Neural cell (in vitro differentiated cells): ENCODE measurements around the gene DUSP22. TPM values are rescaled to one million over a fixed set of nuclear protein-coding genes. Genes with fewer than 3 reads are reported as not detected.

ENCODE experiments used
- H2AFZ ChIP-seq: fragments of 200-600, 300-800 bp; sonication (generic), shearing (Covaris generic); 2 replicates; pipeline ENCODE4 v1.6.0; 2014; ENCODE audit warnings: low read depth, mild to moderate bottlenecking, antibody characterized with exemption, low read length, moderate library complexity
- H3F3A ChIP-seq: fragments of 200-600 bp; shearing (Covaris generic); 2 replicates; pipeline ENCODE4 v1.6.1; 2016; ENCODE audit warnings: mild to moderate bottlenecking, moderate library complexity, mixed read lengths, antibody characterized with exemption, low read length; ENCODE audit not compliant: insufficient read depth, poor library complexity, severe bottlenecking
- H3K27ac ChIP-seq: fragments of 200-600, 300-800 bp; sonication (generic), shearing (Covaris generic); 2 replicates; pipeline ENCODE4 v1.5.1; 2014; ENCODE audit warnings: mild to moderate bottlenecking, low read length, moderate library complexity
- H3K27me3 ChIP-seq: fragments of 300-800, 200-600 bp; sonication (generic), shearing (Covaris generic); 2 replicates; pipeline ENCODE4 v1.6.0; 2014; ENCODE audit warnings: mild to moderate bottlenecking, low read depth, low read length, moderate library complexity; ENCODE audit not compliant: insufficient read depth
- H3K36me3 ChIP-seq: fragments of 300-800, 200-600 bp; sonication (generic), shearing (Covaris generic); 2 replicates; pipeline ENCODE4 v1.5.1; 2014; ENCODE audit warnings: mild to moderate bottlenecking, antibody characterized with exemption, low read length, moderate library complexity; ENCODE audit not compliant: insufficient read depth
- H3K4me2 ChIP-seq: fragments of 300-800, 200-600 bp; sonication (generic), shearing (Covaris generic); 2 replicates; pipeline ENCODE4 v1.6.0; 2014; ENCODE audit warnings: mild to moderate bottlenecking, low read length
- H3K4me3 ChIP-seq: fragments of 300-800, 200-600 bp; sonication (generic), shearing (Covaris generic); 2 replicates; pipeline ENCODE4 v1.5.1; 2014; ENCODE audit warnings: mild to moderate bottlenecking, low read length, moderate library complexity
- H3K79me2 ChIP-seq: fragments of 200-600 bp; shearing (Covaris generic); replicated peaks from 2 replicates; pipeline ENCODE4 v1.6.0; 2014; ENCODE audit warnings: mild to moderate bottlenecking, low read length, moderate library complexity; ENCODE audit not compliant: insufficient read depth
- H3K9ac ChIP-seq: fragments of 300-800, 200-600 bp; sonication (generic), shearing (Covaris generic); 2 replicates; pipeline ENCODE4 v1.6.1; 2016; ENCODE audit warnings: mild to moderate bottlenecking, low read length, mixed read lengths
- H3K9me2 ChIP-seq: fragments of 200-600 bp; shearing (Covaris generic); 2 replicates; pipeline ENCODE4 v1.6.1; 2016; ENCODE audit warnings: mild to moderate bottlenecking, low read length, mixed read lengths; ENCODE audit not compliant: insufficient read depth
- H3K9me3 ChIP-seq: fragments of 200-600, 300-800 bp; sonication (generic), shearing (Covaris generic); 2 replicates; pipeline ENCODE4 v1.6.1; 2016; ENCODE audit warnings: mild to moderate bottlenecking, mixed run types, low read length, moderate library complexity, mixed read lengths
- H4K20me1 ChIP-seq: fragments of 200-600 bp; shearing (Covaris generic); 2 replicates; pipeline ENCODE4 v1.6.1; 2016; ENCODE audit warnings: mild to moderate bottlenecking, mixed run types; ENCODE audit not compliant: insufficient read depth
- CTCF ChIP-seq: fragments of 450-650 bp; IDR thresholded peaks from 2 replicates; pipeline ENCODE4 v1.5.1; 2014; ENCODE audit warnings: antibody characterized with exemption, mild to moderate bottlenecking, moderate library complexity; ENCODE audit not compliant: poor library complexity, severe bottlenecking
- EP300 ChIP-seq: fragments of 450-650 bp; conservative IDR thresholded peaks from 2 replicates; pipeline ENCODE4 v1.6.1; 2014; ENCODE audit warnings: antibody characterized with exemption, mild to moderate bottlenecking, moderate library complexity; ENCODE audit not compliant: poor library complexity, severe bottlenecking
- EZH2 ChIP-seq: fragments of 200-600, 300-800 bp; shearing (Covaris generic), sonication (generic); IDR thresholded peaks from 2 replicates; pipeline ENCODE4 v1.6.1; 2014; ENCODE audit warnings: antibody characterized with exemption, low read length, borderline replicate concordance, mild to moderate bottlenecking; ENCODE audit not compliant: insufficient read depth, poor library complexity, severe bottlenecking
- MXI1 ChIP-seq: fragments of 450-650 bp; conservative IDR thresholded peaks from 2 replicates; pipeline ENCODE4 v1.6.1; 2014; ENCODE audit warnings: antibody characterized with exemption, mild to moderate bottlenecking; ENCODE audit not compliant: poor library complexity, severe bottlenecking
- POLR2AphosphoS5 ChIP-seq: IDR thresholded peaks from 2 replicates; pipeline ENCODE4 v1.6.1; 2012
- RAD21 ChIP-seq: fragments of 450-650 bp; conservative IDR thresholded peaks from 2 replicates; pipeline ENCODE4 v1.6.1; 2014; ENCODE audit warnings: antibody characterized with exemption, mild to moderate bottlenecking, moderate library complexity
- SMC3 ChIP-seq: fragments of 450-650 bp; conservative IDR thresholded peaks from 2 replicates; pipeline ENCODE4 v1.6.1; 2014; ENCODE audit warnings: antibody characterized with exemption, mild to moderate bottlenecking, moderate library complexity; ENCODE audit not compliant: poor library complexity
- TAF1 ChIP-seq: IDR thresholded peaks from 2 replicates; pipeline ENCODE4 v1.6.1; 2012; ENCODE audit warnings: low read depth
- polyA plus RNA-seq: library from polyadenylated mRNA; depleted of rRNA; stranded (reverse); fragments of >200 nt; gene quantifications from 2 replicates; pipeline ENCODE4 v1.2.3, GENCODE V29; 2014
- TF ChIP-seq, protein P1 (sequence below): IDR thresholded peaks from 2 replicates; pipeline ENCODE4 v1.6.1; 2012; ENCODE audit warnings: borderline replicate concordance

DUSP22 gene
- polyA plus RNA-seq, 1 donor from 2014 or later = 24.9 TPM

GRCh38 chr6:251920-252319, 40.4 kb upstream of the DUSP22 start:
- Histone ChIP-seq H3K9me2 (no peaks in the 10 kb centered on the region), H3K4me3 (no peak overlapping the region), H3K27ac (no peak overlapping the region), H3F3A (no peaks in the 10 kb centered on the region), H3K79me2 (no peaks in the 10 kb centered on the region), H3K9ac (no peak overlapping the region), H3K27me3 (no peaks in the 10 kb centered on the region), H2AFZ (no peak overlapping the region), H3K36me3 (no peaks in the 10 kb centered on the region), H3K4me2 (no peak overlapping the region), H3K9me3 (no peaks in the 10 kb centered on the region), H4K20me1 (no peaks in the 10 kb centered on the region)
- TF ChIP-seq TAF1 (no peak), RAD21 (no peak), EZH2 (no peak)

DNA sequence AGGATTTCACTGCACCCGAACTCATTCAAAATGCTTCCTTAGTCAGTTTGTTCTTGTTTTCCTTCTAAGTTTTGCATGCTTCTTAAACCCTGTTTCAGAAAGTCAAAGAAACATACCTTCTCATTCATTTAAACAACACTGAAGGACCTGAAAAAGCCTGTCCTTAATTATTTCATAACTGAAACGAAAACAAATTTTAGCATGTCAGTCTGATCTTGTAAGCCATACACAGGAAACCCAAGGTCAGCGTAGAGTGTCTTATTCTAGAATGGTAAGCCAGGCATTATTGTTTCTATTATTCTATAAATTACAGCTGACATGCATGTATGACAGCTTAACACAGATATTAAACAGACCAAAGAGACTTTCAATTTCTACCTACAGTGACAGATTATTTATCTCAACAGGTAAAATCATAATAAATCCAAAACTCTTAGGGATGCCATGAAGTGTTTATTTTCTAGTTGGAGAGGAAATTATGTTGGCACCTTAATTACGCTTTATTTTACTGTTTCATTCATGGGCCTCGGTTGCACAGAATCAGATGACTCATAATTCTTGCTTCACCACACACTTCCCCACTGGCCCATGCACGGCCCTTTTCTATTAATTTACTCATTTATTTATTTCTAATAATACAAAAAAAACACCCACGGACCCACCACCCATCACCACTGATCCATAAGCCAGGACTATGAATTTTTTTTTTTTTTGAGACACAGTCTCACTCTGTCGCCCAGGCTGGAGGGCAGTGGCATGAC, 39.3 kb upstream of the DUSP22 start:
- Histone ChIP-seq H3K9ac (no peak overlapping the region), H3K27ac (no peak overlapping the region), H3K9me2 (no peaks in the 10 kb centered on the region), H3K4me3 (no peak overlapping the region), H3K9me3 (no peaks in the 10 kb centered on the region), H3K4me2 (no peak overlapping the region), H3F3A (no peaks in the 10 kb centered on the region), H3K79me2 (no peaks in the 10 kb centered on the region), H3K27me3 (no peaks in the 10 kb centered on the region), H2AFZ (no peak overlapping the region), H4K20me1 (no peaks in the 10 kb centered on the region), H3K36me3 (no peaks in the 10 kb centered on the region)
- TF ChIP-seq, protein P1, sequence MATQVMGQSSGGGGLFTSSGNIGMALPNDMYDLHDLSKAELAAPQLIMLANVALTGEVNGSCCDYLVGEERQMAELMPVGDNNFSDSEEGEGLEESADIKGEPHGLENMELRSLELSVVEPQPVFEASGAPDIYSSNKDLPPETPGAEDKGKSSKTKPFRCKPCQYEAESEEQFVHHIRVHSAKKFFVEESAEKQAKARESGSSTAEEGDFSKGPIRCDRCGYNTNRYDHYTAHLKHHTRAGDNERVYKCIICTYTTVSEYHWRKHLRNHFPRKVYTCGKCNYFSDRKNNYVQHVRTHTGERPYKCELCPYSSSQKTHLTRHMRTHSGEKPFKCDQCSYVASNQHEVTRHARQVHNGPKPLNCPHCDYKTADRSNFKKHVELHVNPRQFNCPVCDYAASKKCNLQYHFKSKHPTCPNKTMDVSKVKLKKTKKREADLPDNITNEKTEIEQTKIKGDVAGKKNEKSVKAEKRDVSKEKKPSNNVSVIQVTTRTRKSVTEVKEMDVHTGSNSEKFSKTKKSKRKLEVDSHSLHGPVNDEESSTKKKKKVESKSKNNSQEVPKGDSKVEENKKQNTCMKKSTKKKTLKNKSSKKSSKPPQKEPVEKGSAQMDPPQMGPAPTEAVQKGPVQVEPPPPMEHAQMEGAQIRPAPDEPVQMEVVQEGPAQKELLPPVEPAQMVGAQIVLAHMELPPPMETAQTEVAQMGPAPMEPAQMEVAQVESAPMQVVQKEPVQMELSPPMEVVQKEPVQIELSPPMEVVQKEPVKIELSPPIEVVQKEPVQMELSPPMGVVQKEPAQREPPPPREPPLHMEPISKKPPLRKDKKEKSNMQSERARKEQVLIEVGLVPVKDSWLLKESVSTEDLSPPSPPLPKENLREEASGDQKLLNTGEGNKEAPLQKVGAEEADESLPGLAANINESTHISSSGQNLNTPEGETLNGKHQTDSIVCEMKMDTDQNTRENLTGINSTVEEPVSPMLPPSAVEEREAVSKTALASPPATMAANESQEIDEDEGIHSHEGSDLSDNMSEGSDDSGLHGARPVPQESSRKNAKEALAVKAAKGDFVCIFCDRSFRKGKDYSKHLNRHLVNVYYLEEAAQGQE = no peak
- TF ChIP-seq POLR2AphosphoS5 (no peak), RAD21 (no peak), MXI1 (no peak), TAF1 (no peak)

DNA sequence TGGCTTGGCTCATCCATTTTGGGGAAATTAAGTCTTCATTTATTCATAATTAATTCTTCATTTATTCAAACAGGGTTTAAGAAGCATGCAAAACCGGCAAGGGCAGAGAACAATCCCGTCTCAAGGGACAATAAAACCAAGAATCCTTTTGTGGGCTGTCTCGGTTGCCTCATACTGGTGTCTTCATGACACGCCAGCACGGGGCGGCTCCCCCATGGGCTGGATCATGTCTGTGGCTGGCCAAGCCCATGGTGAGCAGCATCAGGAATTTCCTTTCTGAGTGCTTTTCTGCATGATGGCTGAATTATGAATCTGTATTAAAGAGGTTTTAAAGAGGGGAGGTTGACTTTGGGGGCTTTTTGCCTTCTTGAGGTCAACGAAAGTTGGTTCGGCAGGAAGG, 38.3 kb upstream of the DUSP22 start:
- TF ChIP-seq CTCF (no peak), MXI1 (no peak), EZH2 (no peak), POLR2AphosphoS5 (no peak), SMC3 (no peak), TAF1 (no peak), EP300 (no peak), RAD21 (no peak)
- TF ChIP-seq, protein P1 = no peak
- Histone ChIP-seq H3K36me3 (no peaks in the 10 kb centered on the region), H3K27me3 (no peaks in the 10 kb centered on the region), H3K9ac (no peak overlapping the region), H4K20me1 (no peaks in the 10 kb centered on the region), H2AFZ (no peak overlapping the region), H3K27ac (no peak overlapping the region), H3K9me3 (peaks cover 1% of the 10 kb centered on the region), H3K79me2 (no peaks in the 10 kb centered on the region), H3K4me3 (no peak overlapping the region), H3F3A (no peaks in the 10 kb centered on the region), H3K9me2 (no peaks in the 10 kb centered on the region), H3K4me2 (no peak overlapping the region)
